Neural cell (in vitro differentiated cells): ENCODE results near the gene OR51G1. TPM values are rescaled to one million over a fixed set of nuclear protein-coding genes. Genes with fewer than 3 reads are reported as not detected.

Experiments
- H2AFZ ChIP-seq: fragments of 200-600, 300-800 bp; sonication (generic), shearing (Covaris generic); 2 replicates; pipeline ENCODE4 v1.6.0; 2014; ENCODE audit warnings: low read depth, mild to moderate bottlenecking, antibody characterized with exemption, low read length, moderate library complexity
- H3F3A ChIP-seq: fragments of 200-600 bp; shearing (Covaris generic); 2 replicates; pipeline ENCODE4 v1.6.1; 2016; ENCODE audit warnings: mild to moderate bottlenecking, moderate library complexity, mixed read lengths, antibody characterized with exemption, low read length; ENCODE audit not compliant: insufficient read depth, poor library complexity, severe bottlenecking
- H3K27ac ChIP-seq: fragments of 200-600, 300-800 bp; sonication (generic), shearing (Covaris generic); 2 replicates; pipeline ENCODE4 v1.5.1; 2014; ENCODE audit warnings: mild to moderate bottlenecking, low read length, moderate library complexity
- H3K27me3 ChIP-seq: fragments of 300-800, 200-600 bp; sonication (generic), shearing (Covaris generic); 2 replicates; pipeline ENCODE4 v1.6.0; 2014; ENCODE audit warnings: mild to moderate bottlenecking, low read depth, low read length, moderate library complexity; ENCODE audit not compliant: insufficient read depth
- H3K36me3 ChIP-seq: fragments of 300-800, 200-600 bp; sonication (generic), shearing (Covaris generic); 2 replicates; pipeline ENCODE4 v1.5.1; 2014; ENCODE audit warnings: mild to moderate bottlenecking, antibody characterized with exemption, low read length, moderate library complexity; ENCODE audit not compliant: insufficient read depth
- H3K4me2 ChIP-seq: fragments of 300-800, 200-600 bp; sonication (generic), shearing (Covaris generic); 2 replicates; pipeline ENCODE4 v1.6.0; 2014; ENCODE audit warnings: mild to moderate bottlenecking, low read length
- H3K4me3 ChIP-seq: fragments of 300-800, 200-600 bp; sonication (generic), shearing (Covaris generic); 2 replicates; pipeline ENCODE4 v1.5.1; 2014; ENCODE audit warnings: mild to moderate bottlenecking, low read length, moderate library complexity
- H3K79me2 ChIP-seq: fragments of 200-600 bp; shearing (Covaris generic); replicated peaks from 2 replicates; pipeline ENCODE4 v1.6.0; 2014; ENCODE audit warnings: mild to moderate bottlenecking, low read length, moderate library complexity; ENCODE audit not compliant: insufficient read depth
- H3K9ac ChIP-seq: fragments of 300-800, 200-600 bp; sonication (generic), shearing (Covaris generic); 2 replicates; pipeline ENCODE4 v1.6.1; 2016; ENCODE audit warnings: mild to moderate bottlenecking, low read length, mixed read lengths
- H3K9me2 ChIP-seq: fragments of 200-600 bp; shearing (Covaris generic); 2 replicates; pipeline ENCODE4 v1.6.1; 2016; ENCODE audit warnings: mild to moderate bottlenecking, low read length, mixed read lengths; ENCODE audit not compliant: insufficient read depth
- H3K9me3 ChIP-seq: fragments of 200-600, 300-800 bp; sonication (generic), shearing (Covaris generic); 2 replicates; pipeline ENCODE4 v1.6.1; 2016; ENCODE audit warnings: mild to moderate bottlenecking, mixed run types, low read length, moderate library complexity, mixed read lengths
- H4K20me1 ChIP-seq: fragments of 200-600 bp; shearing (Covaris generic); 2 replicates; pipeline ENCODE4 v1.6.1; 2016; ENCODE audit warnings: mild to moderate bottlenecking, mixed run types; ENCODE audit not compliant: insufficient read depth
- CTCF ChIP-seq: fragments of 450-650 bp; IDR thresholded peaks from 2 replicates; pipeline ENCODE4 v1.5.1; 2014; ENCODE audit warnings: antibody characterized with exemption, mild to moderate bottlenecking, moderate library complexity; ENCODE audit not compliant: poor library complexity, severe bottlenecking
- EP300 ChIP-seq: fragments of 450-650 bp; conservative IDR thresholded peaks from 2 replicates; pipeline ENCODE4 v1.6.1; 2014; ENCODE audit warnings: antibody characterized with exemption, mild to moderate bottlenecking, moderate library complexity; ENCODE audit not compliant: poor library complexity, severe bottlenecking
- EZH2 ChIP-seq: fragments of 200-600, 300-800 bp; shearing (Covaris generic), sonication (generic); IDR thresholded peaks from 2 replicates; pipeline ENCODE4 v1.6.1; 2014; ENCODE audit warnings: antibody characterized with exemption, low read length, borderline replicate concordance, mild to moderate bottlenecking; ENCODE audit not compliant: insufficient read depth, poor library complexity, severe bottlenecking
- MXI1 ChIP-seq: fragments of 450-650 bp; conservative IDR thresholded peaks from 2 replicates; pipeline ENCODE4 v1.6.1; 2014; ENCODE audit warnings: antibody characterized with exemption, mild to moderate bottlenecking; ENCODE audit not compliant: poor library complexity, severe bottlenecking
- POLR2AphosphoS5 ChIP-seq: IDR thresholded peaks from 2 replicates; pipeline ENCODE4 v1.6.1; 2012
- RAD21 ChIP-seq: fragments of 450-650 bp; conservative IDR thresholded peaks from 2 replicates; pipeline ENCODE4 v1.6.1; 2014; ENCODE audit warnings: antibody characterized with exemption, mild to moderate bottlenecking, moderate library complexity
- REST ChIP-seq: IDR thresholded peaks from 2 replicates; pipeline ENCODE4 v1.6.1; 2012; ENCODE audit warnings: borderline replicate concordance
- SMC3 ChIP-seq: fragments of 450-650 bp; conservative IDR thresholded peaks from 2 replicates; pipeline ENCODE4 v1.6.1; 2014; ENCODE audit warnings: antibody characterized with exemption, mild to moderate bottlenecking, moderate library complexity; ENCODE audit not compliant: poor library complexity
- TAF1 ChIP-seq: IDR thresholded peaks from 2 replicates; pipeline ENCODE4 v1.6.1; 2012; ENCODE audit warnings: low read depth
- polyA plus RNA-seq: library from polyadenylated mRNA; depleted of rRNA; stranded (reverse); fragments of >200 nt; gene quantifications from 2 replicates; pipeline ENCODE4 v1.2.3, GENCODE V29; 2014

Gene OR51G1
- polyA plus RNA-seq, 1 donor from 2014 or later = not detected

- H2AFZ ChIP-seq = no peak overlapping the region
- TF ChIP-seq REST (no peak), RAD21 (no peak), SMC3 (no peak), EP300 (no peak)
- no peak overlapping the region for H3K27ac ChIP-seq
- no peaks in the 10 kb centered on the region for H3K27me3 ChIP-seq
- H3K4me3 ChIP-seq = no peak overlapping the region
- no peaks in the 10 kb centered on the region for H3K36me3 ChIP-seq
- H3K79me2 ChIP-seq = no peaks in the 10 kb centered on the region
- H3F3A ChIP-seq = no peaks in the 10 kb centered on the region
- no peaks in the 10 kb centered on the region for H3K9me2 ChIP-seq
- H3K9me3 ChIP-seq = no peaks in the 10 kb centered on the region
- H3K4me2 ChIP-seq = no peak overlapping the region
- no peaks in the 10 kb centered on the region for H4K20me1 ChIP-seq
- H3K9ac ChIP-seq = no peak overlapping the region
Measured at GRCh38 chr11:4882543-4882942, 41.6 kb downstream of the OR51G1 start.

DNA sequence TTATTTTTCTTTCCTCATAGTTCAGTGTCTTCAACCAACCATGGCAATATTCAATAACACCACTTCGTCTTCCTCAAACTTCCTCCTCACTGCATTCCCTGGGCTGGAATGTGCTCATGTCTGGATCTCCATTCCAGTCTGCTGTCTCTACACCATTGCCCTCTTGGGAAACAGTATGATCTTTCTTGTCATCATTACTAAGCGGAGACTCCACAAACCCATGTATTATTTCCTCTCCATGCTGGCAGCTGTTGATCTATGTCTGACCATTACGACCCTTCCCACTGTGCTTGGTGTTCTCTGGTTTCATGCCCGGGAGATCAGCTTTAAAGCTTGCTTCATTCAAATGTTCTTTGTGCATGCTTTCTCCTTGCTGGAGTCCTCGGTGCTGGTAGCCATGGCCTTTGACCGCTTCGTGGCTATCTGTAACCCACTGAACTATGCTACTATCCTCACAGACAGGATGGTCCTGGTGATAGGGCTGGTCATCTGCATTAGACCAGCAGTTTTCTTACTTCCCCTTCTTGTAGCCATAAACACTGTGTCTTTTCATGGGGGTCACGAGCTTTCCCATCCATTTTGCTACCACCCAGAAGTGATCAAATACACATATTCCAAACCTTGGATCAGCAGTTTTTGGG is 42.2 kb downstream of the OR51G1 start, which contains the start of gene OR51T1:
Gene OR51T1, plus strand, starts transcription at position 41 of the 641 bp plus-strand sequence. Its CDS starts 0 bp downstream, at position 41.
- H4K20me1 ChIP-seq = no peaks in the 10 kb centered on the region
- H3K4me2 ChIP-seq = no peak within 1 kb of the TSS
- no peak within 1 kb of the TSS for H3K4me3 ChIP-seq
- no peak for TF ChIP-seq RAD21
- TF ChIP-seq SMC3 = no peak
- no peak for TF ChIP-seq EP300
- TF ChIP-seq POLR2AphosphoS5 = no peak
- no peak for TF ChIP-seq CTCF
- no peak for TF ChIP-seq EZH2
- TF ChIP-seq REST = no peak
- TF ChIP-seq MXI1 = no peak
- no peak for TF ChIP-seq TAF1
- H3K9ac ChIP-seq = no peak within 1 kb of the TSS
- no peaks in the 10 kb centered on the region for H3K36me3 ChIP-seq
- H2AFZ ChIP-seq = no peak within 1 kb of the TSS
- no peaks in the 10 kb centered on the region for H3F3A ChIP-seq
- no peaks in the 10 kb centered on the region for H3K79me2 ChIP-seq
- H3K9me2 ChIP-seq = no peaks in the 10 kb centered on the region
- H3K27me3 ChIP-seq = no peaks in the 10 kb centered on the region
- no peaks in the 10 kb centered on the region for H3K9me3 ChIP-seq
- no peak within 1 kb of the TSS for H3K27ac ChIP-seq
